ENCODE results near the gene CPA4.

GRCh38 chr7:130350945-130351790, 58.2 kb downstream of the CPA4 start:
- no peak for TF ChIP-seq POLR2A (IDR thresholded peaks at IDR 0.05)
- no peak for TF ChIP-seq CTCF (IDR thresholded peaks at IDR 0.05)

Data from Peyer's patch (tissue), 4 donors.